ENCODE data around the gene CYP2S1. TPM values are rescaled to one million over a fixed set of nuclear protein-coding genes. Genes with fewer than 3 reads are reported as not detected.

Gene CYP2S1
- total and polyA plus RNA-seq, 9 of the 15 experiments (the other 6 are each of a cell fraction or from before 2014, with no cell fraction given) = 0.07 to 1.9 (median 0.41) TPM

DNA sequence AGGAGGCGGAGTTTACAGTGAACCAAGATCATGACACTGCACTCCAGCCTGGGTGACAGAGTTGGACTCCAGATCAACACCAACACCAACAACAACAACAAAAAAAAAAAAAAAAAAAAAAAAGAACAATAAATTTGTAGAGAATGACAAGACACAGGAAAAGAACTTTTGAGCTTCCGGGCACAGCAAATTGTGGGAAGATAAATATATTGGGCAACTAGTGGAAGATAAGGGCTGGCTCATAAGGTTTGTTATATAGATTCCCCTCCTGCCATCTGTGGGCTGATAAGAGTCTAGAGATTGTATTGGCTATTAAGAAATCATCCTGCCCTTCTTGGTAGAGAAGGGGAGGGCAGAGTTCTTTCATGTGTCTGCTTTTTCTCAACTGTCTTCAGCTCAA lies 33.1 kb upstream of the CYP2S1 start (continued):
- TF ChIP-seq, protein P1, sequence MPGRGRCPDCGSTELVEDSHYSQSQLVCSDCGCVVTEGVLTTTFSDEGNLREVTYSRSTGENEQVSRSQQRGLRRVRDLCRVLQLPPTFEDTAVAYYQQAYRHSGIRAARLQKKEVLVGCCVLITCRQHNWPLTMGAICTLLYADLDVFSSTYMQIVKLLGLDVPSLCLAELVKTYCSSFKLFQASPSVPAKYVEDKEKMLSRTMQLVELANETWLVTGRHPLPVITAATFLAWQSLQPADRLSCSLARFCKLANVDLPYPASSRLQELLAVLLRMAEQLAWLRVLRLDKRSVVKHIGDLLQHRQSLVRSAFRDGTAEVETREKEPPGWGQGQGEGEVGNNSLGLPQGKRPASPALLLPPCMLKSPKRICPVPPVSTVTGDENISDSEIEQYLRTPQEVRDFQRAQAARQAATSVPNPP (IDR thresholded peaks at IDR 0.05; ENCODE audit: borderline replicate concordance, insufficient read depth, insufficient read length) = no peak
- TF ChIP-seq RCOR1 (IDR thresholded peaks at IDR 0.05; ENCODE audit: borderline replicate concordance in 1 of 2, low read depth in 2 of 2, low read length in 2 of 2) = 0 out of 4 replicates have a peak, but pooled peaks of 1 of the 2 experiments have one; percentile 23
- peak; percentile 17 for TF ChIP-seq MEIS2 (IDR thresholded peaks at IDR 0.05; ENCODE audit: partially characterized antibody)
- no peak for TF ChIP-seq SMAD4 (CRISPR knock-in tag; conservative IDR thresholded peaks at IDR 0.05)
- TF ChIP-seq TEAD4 (IDR thresholded peaks at IDR 0.05; ENCODE audit: low read length) = peak; percentile 58; the same call in 1 of the 2 replicates
- no peak for TF ChIP-seq TEAD4 (CRISPR knock-in tag; IDR thresholded peaks at IDR 0.05; ENCODE audit: borderline replicate concordance)
- TF ChIP-seq DPF2 (IDR thresholded peaks at IDR 0.05) = no peak; the same call in 1 of the 2 replicates
- TF ChIP-seq GABPA (tag; conservative IDR thresholded peaks at IDR 0.05; ENCODE audit: low read depth) = peak; percentile 51
- TF ChIP-seq TCF3 (CRISPR knock-in tag; IDR thresholded peaks at IDR 0.05) = peak; percentile 37; the same call in 1 of the 2 replicates

DNA sequence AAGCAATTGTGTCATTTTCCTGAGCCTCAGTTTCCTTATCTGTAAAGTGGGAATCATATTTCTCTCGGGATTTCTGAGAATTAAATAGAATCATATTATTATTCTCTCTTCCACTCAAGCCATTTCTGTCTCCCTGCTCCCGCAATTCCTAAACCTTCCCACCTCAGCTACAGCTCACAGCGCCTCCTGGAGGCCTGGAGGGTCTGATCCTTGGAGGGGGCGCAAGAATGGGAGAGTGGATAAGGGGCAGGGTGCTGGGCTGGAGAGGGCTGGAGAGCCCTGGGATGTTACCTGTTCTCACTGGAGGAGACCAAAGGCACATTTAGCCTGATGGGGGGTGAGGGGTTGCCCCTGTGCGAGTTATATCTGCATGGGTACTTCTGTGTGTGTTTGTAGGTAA lies 31.1 kb upstream of the CYP2S1 start:
- POLR2A ChIA-PET = interaction anchor here (0.6 to 1.4 kb wide), 2 partner anchors 10 to 15 kb away, joined by 3 read pairs; no protein-coding TSS in a partner anchor
- H3K4me3 ChIP-seq = no peak overlapping the region
- peaks cover 3 to 10% of the 10 kb centered on the region in 2 experiments; a peak in 3 of 5 replicates for H3K27me3 ChIP-seq (ENCODE audit: control insufficient read depth in 2 of 2, insufficient read depth in 2 of 2, low read length in 2 of 2)
- CTCF ChIA-PET (ENCODE audit: low intra/inter-chr PET ratio) = interaction anchor here (0.7 kb wide), 1 partner anchor 1568 kb away, joined by 3 read pairs; no protein-coding TSS in a partner anchor
- H3K4me2 ChIP-seq (ENCODE audit: insufficient read depth, low read length) = no peak overlapping the region
- intact Hi-C loops (cut with micrococcal nuclease) = no loop called here
- H3K4me1 ChIP-seq (replicated peaks in 1 of 2; ENCODE audit: control insufficient read depth in 2 of 2, insufficient read depth in 2 of 2, low read length in 2 of 2) = peaks cover 4 to 10% of the 10 kb centered on the region in 2 experiments; a peak in 3 of 5 replicates
- BruUV-seq (replicated peaks) = no TSS peak
- no peaks in the 10 kb centered on the region for H3K9me3 ChIP-seq (replicated peaks; ENCODE audit: control insufficient read depth, insufficient read depth, low read depth, low read length)
- no peak overlapping the region for H3K9ac ChIP-seq (ENCODE audit: insufficient read depth in 1 of 2, low read depth in 2 of 2, low read length in 2 of 2)
- FAIRE-seq (no peak), DNase-seq (ENCODE audit: extremely low read depth in 1 of 4, low spot score in 3 of 4) (peak in 3 of 4 experiments; percentile 48 to 58 (median 52)), ATAC-seq (peak; percentile 76)
- no peaks in the 10 kb centered on the region for H3K36me3 ChIP-seq (ENCODE audit: control insufficient read depth, insufficient read depth, low read length)
- H3K9me1 ChIP-seq (ENCODE audit: control insufficient read depth, insufficient read depth, low read length) = no peaks in the 10 kb centered on the region
- H2AFZ ChIP-seq (ENCODE audit: low read depth, low read length) = 0 out of 2 replicates have a peak overlapping the region, but pooled peaks have one; percentile 27
- in situ Hi-C loops (cut with MboI) = no loop called here
- H4K20me1 ChIP-seq (replicated peaks; ENCODE audit: control insufficient read depth, insufficient read depth, low read length) = 0 out of 2 replicates have a peak, but pooled peaks cover 1% of the 10 kb centered on the region
- WGBS (ENCODE audit: insufficient coverage, low coverage, missing lambda C conversion rate) = 64% methylated on average over 5 of the region's 5 CpGs
- H3K79me2 ChIP-seq (ENCODE audit: control insufficient read depth, insufficient read depth, low read length) = no peaks in the 10 kb centered on the region
- no peak overlapping the region for H3K27ac ChIP-seq (ENCODE audit: extremely low read depth, low read depth, low read length)
- TF ChIP-seq MAZ (CRISPR knock-in tag; conservative IDR thresholded peaks at IDR 0.05 in 1 of 2, IDR thresholded peaks at IDR 0.05 in 1 of 2) (peak in 1 of 2 experiments; percentile 46; a peak in 1 of 4 replicates), PML (IDR thresholded peaks at IDR 0.05; ENCODE audit: low read length) (no peak), BRD9 (IDR thresholded peaks at IDR 0.05; ENCODE audit: low read depth, partially characterized antibody) (no peak), ZNF696 (CRISPR knock-in tag; conservative IDR thresholded peaks at IDR 0.05) (no peak), ATF1 (CRISPR knock-in tag; IDR thresholded peaks at IDR 0.05) (no peak), ATF1 (tag; IDR thresholded peaks at IDR 0.05) (no peak), BRD4 (IDR thresholded peaks at IDR 0.05) (no peak)
- TF ChIP-seq, protein P2, sequence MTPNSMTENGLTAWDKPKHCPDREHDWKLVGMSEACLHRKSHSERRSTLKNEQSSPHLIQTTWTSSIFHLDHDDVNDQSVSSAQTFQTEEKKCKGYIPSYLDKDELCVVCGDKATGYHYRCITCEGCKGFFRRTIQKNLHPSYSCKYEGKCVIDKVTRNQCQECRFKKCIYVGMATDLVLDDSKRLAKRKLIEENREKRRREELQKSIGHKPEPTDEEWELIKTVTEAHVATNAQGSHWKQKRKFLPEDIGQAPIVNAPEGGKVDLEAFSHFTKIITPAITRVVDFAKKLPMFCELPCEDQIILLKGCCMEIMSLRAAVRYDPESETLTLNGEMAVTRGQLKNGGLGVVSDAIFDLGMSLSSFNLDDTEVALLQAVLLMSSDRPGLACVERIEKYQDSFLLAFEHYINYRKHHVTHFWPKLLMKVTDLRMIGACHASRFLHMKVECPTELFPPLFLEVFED (CRISPR knock-in tag; conservative IDR thresholded peaks at IDR 0.05) = no peak
- TF ChIP-seq, protein P3, sequence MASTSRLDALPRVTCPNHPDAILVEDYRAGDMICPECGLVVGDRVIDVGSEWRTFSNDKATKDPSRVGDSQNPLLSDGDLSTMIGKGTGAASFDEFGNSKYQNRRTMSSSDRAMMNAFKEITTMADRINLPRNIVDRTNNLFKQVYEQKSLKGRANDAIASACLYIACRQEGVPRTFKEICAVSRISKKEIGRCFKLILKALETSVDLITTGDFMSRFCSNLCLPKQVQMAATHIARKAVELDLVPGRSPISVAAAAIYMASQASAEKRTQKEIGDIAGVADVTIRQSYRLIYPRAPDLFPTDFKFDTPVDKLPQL (IDR thresholded peaks at IDR 0.05; ENCODE audit: extremely low read depth, insufficient read length) = no peak
